ENCODE data around the gene PRR18.

The PRR18 gene

DNA sequence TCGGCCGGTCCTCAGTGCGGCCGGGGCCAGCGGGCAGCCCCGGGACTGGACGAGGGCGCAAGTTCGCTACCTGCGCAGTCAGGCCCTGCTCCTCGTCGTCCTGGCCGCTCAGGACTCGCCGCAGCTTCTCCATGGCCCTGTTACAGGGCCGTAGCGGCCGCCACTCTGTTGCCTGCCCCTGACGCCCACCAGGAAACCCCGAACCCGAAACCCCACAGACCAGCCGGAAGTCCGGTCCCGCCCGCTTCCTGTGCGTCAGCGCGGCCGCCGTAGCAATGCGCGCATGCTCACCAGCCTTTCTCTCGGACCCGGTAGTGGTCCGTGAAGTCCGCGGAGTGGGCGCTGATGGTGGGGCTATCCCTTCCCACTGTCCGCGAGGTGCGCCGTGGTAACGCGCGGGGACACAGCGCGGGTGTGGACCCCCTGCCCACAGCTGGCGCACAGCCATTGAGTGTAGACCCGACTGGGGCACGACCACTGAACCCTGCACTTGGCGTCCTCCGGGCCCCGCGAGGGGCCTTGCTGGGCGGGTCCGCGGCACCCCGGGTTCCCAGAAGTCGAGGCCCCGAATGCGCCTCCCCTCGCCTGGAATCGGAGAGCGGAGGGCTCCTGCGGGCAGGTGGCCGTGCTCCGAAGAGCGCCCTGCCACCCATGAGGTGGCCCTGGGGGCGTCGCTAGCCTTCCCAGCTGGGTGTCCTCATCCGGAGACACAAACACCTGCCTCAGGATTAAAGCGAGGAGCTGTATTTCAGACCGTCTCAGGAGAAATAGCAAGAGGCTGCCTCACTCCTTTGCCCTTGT is 34.4 kb upstream of the PRR18 start, which contains the start of gene SFT2D1:
TSS of gene SFT2D1 (minus strand) at position 197 of the 801 bp plus-strand sequence. CDS start at position 133, 64 bp downstream.
- TF ChIP-seq POLR2A (IDR thresholded peaks at IDR 0.05; ENCODE audit: low read length): peak; percentile 95
- TF ChIP-seq GATA1 (IDR thresholded peaks at IDR 0.05; ENCODE audit: low read depth, low read length): no peak
- DNase-seq: peak; percentile 88 to 90

DNA sequence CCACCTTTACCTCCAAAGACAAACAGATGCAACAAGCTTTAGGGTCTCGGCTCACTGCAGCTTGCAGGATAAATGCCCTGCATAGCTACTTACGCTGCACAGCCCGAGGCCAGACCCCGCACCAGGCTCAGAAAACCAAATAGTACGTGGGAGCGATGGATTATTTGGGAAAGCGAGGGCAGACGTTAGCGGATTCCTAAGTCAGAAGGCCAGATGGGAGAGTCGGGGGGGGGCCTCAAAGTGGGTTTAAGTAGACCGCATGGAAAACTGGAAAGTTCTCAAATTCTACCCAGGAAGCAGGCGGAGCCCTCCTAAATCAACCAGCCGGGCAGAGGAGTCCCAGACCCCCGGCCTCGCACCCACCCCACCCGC is 33.8 kb upstream of the PRR18 start:
- DNase-seq: peak; percentile 50 to 61
- TF ChIP-seq POLR2A (IDR thresholded peaks at IDR 0.05; ENCODE audit: low read length) (no peak), GATA1 (IDR thresholded peaks at IDR 0.05; ENCODE audit: low read depth, low read length) (no peak)

DNA sequence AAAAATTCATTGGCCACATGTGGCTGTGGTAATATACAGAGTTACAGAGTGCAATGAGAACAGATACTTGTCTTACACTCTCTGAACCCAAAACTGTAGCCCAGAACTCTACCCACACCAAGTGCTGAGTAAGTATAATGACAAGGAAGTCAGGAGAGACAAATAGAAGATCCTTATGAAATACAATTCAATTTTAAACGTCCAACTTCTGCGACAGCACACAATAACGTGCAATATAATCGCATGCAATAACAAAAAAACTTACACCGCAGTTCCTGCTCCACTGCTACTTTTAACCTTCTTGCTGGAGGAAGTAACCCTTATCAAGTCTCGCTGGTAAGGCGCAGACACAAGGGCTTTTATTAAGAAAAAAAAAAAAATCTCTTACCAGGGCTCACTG is 33.3 kb upstream of the PRR18 start:
- TF ChIP-seq GATA1 (IDR thresholded peaks at IDR 0.05; ENCODE audit: low read depth, low read length) (no peak), POLR2A (IDR thresholded peaks at IDR 0.05; ENCODE audit: low read length) (no peak)
- DNase-seq: peak; percentile 45 to 58

DNA sequence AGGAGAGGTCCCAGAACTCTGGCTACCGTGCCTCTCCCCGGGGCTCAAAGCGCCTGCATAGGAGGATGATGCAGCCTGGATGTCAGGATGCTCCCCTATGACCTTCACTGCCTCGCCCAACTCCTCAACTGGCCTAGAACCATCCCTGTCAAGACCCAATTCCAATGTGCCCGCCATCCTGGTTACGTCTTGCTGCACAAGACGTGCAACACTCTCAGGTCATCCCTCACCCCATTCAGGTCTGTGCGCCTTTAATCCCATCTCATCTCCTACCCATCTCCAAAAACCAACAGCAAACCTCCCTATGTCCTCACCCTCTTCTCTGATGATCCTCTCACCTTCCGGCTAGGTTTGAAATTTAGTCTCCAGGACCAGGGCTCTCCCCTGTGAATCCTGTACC is 30.7 kb upstream of the PRR18 start:
- TF ChIP-seq GATA1 (IDR thresholded peaks at IDR 0.05; ENCODE audit: low read depth, low read length): no peak
- DNase-seq: no peak

DNA sequence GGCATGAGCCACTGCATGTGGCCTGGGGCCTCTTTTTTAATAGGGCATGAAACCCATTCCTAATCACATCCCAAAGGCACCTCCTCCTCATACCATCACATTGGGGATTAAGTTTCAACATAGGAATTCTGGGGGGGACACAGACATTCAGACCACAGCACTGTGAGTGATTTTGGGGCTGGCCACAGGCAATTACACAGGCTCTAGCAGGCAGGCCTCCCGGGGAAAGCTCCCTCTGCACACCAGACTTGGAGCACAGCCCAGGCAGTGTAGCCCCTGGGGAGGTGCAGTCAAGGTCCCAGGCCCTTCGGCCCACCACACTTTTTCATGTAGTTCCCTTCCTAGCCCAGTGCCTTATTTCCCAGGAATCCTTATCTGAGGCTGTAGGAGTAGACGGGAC is 28.7 kb upstream of the PRR18 start:
- DNase-seq: no peak
- TF ChIP-seq GATA1 (IDR thresholded peaks at IDR 0.05; ENCODE audit: low read depth, low read length) (no peak), POLR2A (IDR thresholded peaks at IDR 0.05; ENCODE audit: low read length) (no peak)

DNA sequence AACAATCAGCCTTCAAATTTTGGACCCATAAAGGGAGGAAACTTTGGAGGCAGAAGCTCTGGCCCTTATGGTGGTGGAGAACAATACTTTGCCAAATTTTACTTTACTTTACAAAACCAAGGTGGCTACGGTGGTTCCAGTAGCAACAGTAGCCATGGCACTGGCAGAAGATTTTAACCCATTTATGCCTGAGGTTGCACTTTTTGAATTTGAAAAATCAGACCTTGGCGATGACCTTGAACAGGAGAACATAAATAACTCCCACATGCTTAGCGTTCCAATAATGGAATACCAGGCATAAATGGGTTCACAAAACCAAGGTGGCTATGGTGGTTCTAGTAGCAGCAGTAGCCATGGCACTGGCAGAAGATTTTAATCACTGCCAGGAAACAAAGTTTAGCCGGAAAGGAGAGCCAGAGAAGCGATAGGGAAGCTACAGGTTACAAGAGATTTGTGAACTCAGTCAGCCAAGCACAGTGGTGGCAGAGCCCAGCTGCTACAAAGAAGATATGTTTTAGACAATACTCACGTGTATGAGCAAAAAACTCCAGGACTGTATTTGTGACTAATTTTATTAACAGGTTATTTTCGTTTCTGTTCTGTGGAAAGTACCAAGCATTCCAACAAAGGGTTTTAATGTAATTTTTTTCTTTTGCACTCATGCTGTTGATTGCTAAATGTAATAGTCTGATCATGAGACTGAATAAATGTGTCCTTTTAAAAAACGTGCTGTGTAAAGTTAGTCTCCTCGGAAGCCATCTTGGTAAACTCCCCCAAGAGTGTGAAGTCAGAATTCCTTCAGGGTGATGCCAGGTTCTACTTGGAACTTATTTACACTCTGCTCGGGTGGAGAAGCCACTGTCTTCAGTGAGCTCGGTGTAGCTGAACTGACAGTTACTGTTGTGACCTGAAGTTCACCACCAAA is 27.4 kb upstream of the PRR18 start:
- TF ChIP-seq GATA1 (IDR thresholded peaks at IDR 0.05; ENCODE audit: low read depth, low read length): no peak
- no peak for TF ChIP-seq POLR2A (IDR thresholded peaks at IDR 0.05; ENCODE audit: low read length)
- DNase-seq: no peak

DNA sequence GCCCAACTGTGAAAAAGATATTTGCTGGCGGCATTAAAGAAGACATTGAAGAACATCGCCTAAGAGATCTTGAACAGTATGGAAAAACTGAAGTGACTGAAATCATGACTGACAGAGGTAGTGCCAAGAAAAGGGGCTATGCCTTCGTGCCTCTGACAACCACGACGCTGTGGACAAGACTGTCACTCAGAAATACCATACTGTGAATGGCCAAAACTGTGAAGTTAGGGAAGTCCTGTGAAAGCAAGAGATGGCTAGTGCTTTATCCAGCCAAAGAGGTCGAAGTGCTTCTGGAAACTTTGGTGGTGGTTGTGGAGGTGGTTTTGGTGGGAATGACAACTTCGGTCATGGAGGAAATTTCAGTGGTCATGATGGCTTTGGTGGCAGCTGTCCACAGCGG is 26.7 kb upstream of the PRR18 start:
- TF ChIP-seq POLR2A (IDR thresholded peaks at IDR 0.05; ENCODE audit: low read length): no peak
- TF ChIP-seq GATA1 (IDR thresholded peaks at IDR 0.05; ENCODE audit: low read depth, low read length): no peak
- no peak for DNase-seq

DNA sequence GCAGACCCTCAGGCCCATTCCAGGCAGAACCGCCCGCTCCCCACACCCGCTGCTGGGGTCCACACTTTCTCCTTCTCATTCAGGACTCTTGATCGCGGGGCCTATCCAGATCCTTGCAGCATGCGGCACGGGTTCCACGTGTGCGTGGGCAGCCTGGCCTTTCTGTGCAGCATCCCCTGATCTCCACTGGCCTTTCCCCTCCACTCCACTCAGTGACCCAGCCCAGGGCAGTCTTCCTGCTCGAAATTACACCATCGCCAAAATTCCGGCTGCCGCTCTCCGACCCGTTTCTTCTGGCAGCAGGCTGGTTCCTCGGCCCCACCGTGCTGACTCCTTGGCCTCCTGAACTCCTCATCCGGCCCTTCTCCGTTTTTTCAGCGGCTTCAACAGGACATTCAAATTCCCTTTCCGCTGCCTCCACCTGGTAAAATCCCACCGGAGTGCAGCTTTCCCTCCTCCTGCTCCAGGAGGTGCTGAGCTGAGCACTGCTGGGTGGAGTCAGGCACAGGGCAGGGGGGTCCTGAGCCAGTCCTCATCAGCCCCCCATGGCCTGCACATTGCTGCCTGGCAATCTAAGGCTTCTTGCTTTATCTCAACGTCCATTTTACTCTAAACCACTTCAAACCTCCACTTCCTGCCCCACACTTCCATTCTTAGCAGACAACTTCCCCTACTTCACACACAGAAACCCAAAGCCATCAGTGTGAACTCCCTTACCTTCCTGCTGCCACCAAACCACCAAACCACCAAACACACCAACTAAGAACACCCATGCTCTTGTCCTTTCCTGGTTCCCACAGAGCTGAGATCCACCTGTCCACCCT is 25.2 kb upstream of the PRR18 start:
- DNase-seq: no peak
- no peak for TF ChIP-seq GATA1 (IDR thresholded peaks at IDR 0.05; ENCODE audit: low read depth, low read length)
- TF ChIP-seq POLR2A (IDR thresholded peaks at IDR 0.05; ENCODE audit: low read length): no peak

DNA sequence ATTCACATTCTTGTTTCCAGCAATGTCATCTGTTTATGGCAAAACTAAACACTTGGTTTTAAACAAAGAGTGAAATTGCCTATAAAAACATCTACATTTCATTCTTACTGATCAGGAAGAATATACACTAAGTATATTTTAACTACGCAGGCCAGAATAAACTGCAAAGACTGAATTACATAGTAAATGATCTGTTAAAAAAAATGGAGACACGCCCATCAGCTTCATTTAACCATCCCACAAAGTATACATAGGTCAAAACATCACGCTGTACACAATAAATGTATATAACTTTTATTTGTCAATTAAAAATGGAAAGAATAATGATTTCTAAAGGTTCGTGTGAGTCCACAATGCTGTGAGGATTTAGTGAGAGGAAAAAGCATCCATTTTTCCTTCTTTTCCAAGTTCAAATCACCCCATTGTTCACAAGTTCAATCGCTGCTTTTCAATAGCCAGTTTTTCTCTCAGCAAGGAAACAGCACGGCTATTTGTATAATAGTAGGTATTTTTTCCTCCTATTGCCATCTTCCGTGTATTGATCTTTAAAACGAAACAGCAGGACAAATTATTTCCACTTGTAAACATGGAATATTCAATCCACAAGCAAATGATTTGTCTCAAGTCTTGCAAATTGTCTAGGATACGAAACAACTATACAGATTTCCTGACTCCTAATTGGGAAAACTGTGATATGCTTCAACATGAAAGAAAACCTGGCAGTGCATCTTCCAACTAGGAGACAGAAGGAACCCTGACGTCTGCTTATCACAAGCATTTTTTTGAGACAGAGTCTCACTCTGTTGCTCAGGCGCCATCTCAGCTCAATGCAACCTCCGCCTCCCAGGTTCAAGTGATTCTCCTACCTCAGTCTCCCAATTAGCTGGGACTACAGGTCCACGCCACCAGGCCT is 23.6 kb upstream of the PRR18 start:
- DNase-seq: no peak
- TF ChIP-seq POLR2A (IDR thresholded peaks at IDR 0.05; ENCODE audit: low read length) (no peak), GATA1 (IDR thresholded peaks at IDR 0.05; ENCODE audit: low read depth, low read length) (no peak)

DNA sequence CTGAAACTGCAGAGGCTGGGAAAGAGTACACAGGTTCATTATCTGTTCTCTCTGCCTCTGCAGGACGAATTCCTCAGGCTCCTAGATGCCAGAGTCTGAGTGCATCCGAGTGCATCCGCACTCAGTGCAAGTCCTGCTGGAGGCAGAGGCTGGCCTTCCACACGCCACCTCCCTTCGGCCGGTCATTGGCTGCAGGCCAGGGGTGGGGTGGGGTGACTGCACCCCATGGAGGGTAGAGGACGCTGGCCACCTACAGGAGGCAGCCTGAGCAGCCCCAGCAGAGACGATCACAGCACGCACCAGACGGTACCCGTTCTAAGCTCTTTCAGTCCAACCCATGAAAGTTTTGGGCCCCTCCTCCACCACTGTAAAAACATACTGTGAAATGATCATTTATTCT is 22.4 kb upstream of the PRR18 start:
- DNase-seq: peak; percentile 72 to 81
- TF ChIP-seq POLR2A (IDR thresholded peaks at IDR 0.05; ENCODE audit: low read length): no peak
- no peak for TF ChIP-seq GATA1 (IDR thresholded peaks at IDR 0.05; ENCODE audit: low read depth, low read length)

DNA sequence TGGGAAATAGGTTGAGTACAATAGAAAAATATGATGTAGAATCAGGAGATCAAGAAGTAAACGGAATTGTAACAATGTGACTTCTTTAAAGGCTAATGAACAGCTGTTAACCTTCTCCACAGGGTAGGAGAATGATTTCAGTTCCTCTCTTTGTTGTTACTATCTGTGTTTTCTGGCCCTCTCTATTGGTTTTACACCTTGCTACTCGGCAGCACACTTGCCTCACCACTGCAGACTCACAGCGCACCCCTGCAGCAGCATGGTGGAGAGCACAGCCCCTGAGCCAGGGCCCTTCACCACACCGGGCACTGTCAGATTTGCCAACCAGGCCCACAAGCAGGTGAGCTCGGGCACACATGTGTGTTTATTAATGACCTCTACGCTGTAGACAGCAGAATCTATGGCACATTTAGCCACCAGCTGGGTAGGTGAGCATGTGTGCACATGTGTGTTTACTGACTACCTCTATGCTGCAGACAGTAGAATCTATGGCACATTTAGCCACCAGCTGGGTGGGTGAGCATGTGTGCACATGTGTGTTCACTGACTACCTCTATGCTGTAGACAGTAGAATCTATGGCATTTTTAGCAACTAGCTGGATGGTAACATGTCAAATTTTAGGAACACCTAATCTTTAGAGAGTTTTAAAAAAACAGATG is 17.3 kb upstream of the PRR18 start:
- no peak for DNase-seq
- TF ChIP-seq POLR2A (IDR thresholded peaks at IDR 0.05; ENCODE audit: low read length) (no peak), GATA1 (IDR thresholded peaks at IDR 0.05; ENCODE audit: low read depth, low read length) (no peak)

DNA sequence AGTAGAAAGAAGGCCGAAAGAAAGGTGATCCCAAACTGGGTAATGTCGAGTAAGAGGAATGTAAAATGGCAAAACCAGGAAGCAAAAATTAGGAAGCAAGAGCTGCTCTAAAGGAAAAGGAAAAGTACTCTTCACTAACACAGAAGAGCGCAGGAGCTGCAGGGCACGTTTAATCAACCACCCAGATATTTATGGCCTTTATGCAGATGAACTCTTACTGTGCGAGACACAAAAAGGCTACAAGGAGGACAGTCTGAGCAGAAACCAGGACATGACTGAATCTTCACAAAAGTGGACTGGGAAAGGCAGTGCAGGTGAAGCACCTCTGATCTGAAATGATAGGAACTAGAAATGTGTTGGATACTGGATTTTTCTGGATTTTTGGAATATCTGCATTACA is 15.2 kb upstream of the PRR18 start:
- DNase-seq: no peak
- no peak for TF ChIP-seq GATA1 (IDR thresholded peaks at IDR 0.05; ENCODE audit: low read depth, low read length)
- no peak for TF ChIP-seq POLR2A (IDR thresholded peaks at IDR 0.05; ENCODE audit: low read length)
